NCI-H1417 treated with DMSO at 0.1 percent for 48 hours (cell line): ENCODE data around the gene CLCN7.

Experiments
- DNase-seq: peaks from one replicate; lab custom pipeline; 2025; lab: John Stamatoyannopoulos, UW

The CLCN7 gene

GRCh38 chr16:1474796-1475551 is at the start of gene CLCN7:
CLCN7 (minus strand) TSS chr16:1475028; CDS start chr16:1474974, 54 bp downstream.
- no peak for DNase-seq

- DNase-seq = no peak
Observed at GRCh38 chr16:1524366-1524765, 49.5 kb upstream of the CLCN7 start.

GRCh38 chr16:1523581-1524245 is 48.9 kb upstream of the CLCN7 start:
- DNase-seq = no peak

- no peak for DNase-seq
Observed at GRCh38 chr16:1520461-1520860, 45.6 kb upstream of the CLCN7 start.

GRCh38 chr16:1519831-1520230 is 45.0 kb upstream of the CLCN7 start:
- no peak for DNase-seq

- no peak for DNase-seq
Observed at GRCh38 chr16:1518626-1519135, 43.9 kb upstream of the CLCN7 start.

GRCh38 chr16:1514507-1514906 is 39.7 kb upstream of the CLCN7 start:
- DNase-seq = no peak

GRCh38 chr16:1512774-1513173 is 37.9 kb upstream of the CLCN7 start:
- DNase-seq = no peak

GRCh38 chr16:1511662-1512569 is 37.1 kb upstream of the CLCN7 start:
- no peak for DNase-seq

- DNase-seq = no peak
Observed at GRCh38 chr16:1510941-1511351, 36.1 kb upstream of the CLCN7 start.

GRCh38 chr16:1510272-1510671 is 35.4 kb upstream of the CLCN7 start:
- DNase-seq = no peak

- DNase-seq = no peak
Observed at GRCh38 chr16:1509307-1510221, 34.7 kb upstream of the CLCN7 start.

- no peak for DNase-seq
Observed at GRCh38 chr16:1508494-1509187, 33.8 kb upstream of the CLCN7 start.

GRCh38 chr16:1506494-1507213 is 31.8 kb upstream of the CLCN7 start:
- DNase-seq = no peak

GRCh38 chr16:1505912-1506311 is 31.1 kb upstream of the CLCN7 start:
- no peak for DNase-seq

GRCh38 chr16:1505073-1505844 is 30.4 kb upstream of the CLCN7 start:
- DNase-seq = no peak

- DNase-seq = no peak
Observed at GRCh38 chr16:1503110-1503955, 28.5 kb upstream of the CLCN7 start.
